SK-N-SH (cell line): ENCODE results near the gene LRRFIP2.

Experiments
- CHD2 ChIP-seq: fragments of 150-350 bp; IDR thresholded peaks from 2 replicates; pipeline ENCODE4 v1.6.1; 2018; ENCODE audit warnings: low read length; ENCODE audit not compliant: partially characterized antibody
- ELF1 ChIP-seq: IDR thresholded peaks from 2 replicates; pipeline ENCODE4 v1.4.0; 2012
- EP300 ChIP-seq, 2 experiments: IDR thresholded peaks; 2 replicates each; pipeline versions ENCODE4 v1.4.0 to v1.6.1; 2012; ENCODE audit warnings: borderline replicate concordance in 1 of 2, low read depth in 1 of 2, low read length in 1 of 2
- POLR2AphosphoS5 ChIP-seq: IDR thresholded peaks from 2 replicates; pipeline ENCODE4 v1.6.1; 2012; ENCODE audit warnings: low read depth, low read length
- RAD21 ChIP-seq: IDR thresholded peaks from 2 replicates; pipeline ENCODE4 v1.6.1; 2012; ENCODE audit warnings: mild to moderate bottlenecking, low read length
- RCOR1 ChIP-seq: fragments of 150-350 bp; IDR thresholded peaks from 2 replicates; pipeline ENCODE4 v1.6.1; 2017; ENCODE audit warnings: antibody characterized with exemption, low read length
- TAF1 ChIP-seq: IDR thresholded peaks from 2 replicates; pipeline ENCODE4 v1.6.1; 2012; ENCODE audit warnings: low read depth, mild to moderate bottlenecking, low read length, moderate library complexity, borderline replicate concordance
- YY1 ChIP-seq: IDR thresholded peaks from 2 replicates; pipeline ENCODE4 v1.4.0; 2012; ENCODE audit warnings: low read depth, mild to moderate bottlenecking
- TF ChIP-seq, protein P1 (sequence below): IDR thresholded peaks from 2 replicates; pipeline ENCODE4 v1.4.0; 2012; ENCODE audit warnings: low read depth
- TF ChIP-seq, protein P2 (sequence below): fragments of 150-350 bp; IDR thresholded peaks from 2 replicates; pipeline ENCODE4 v1.6.1; 2017; ENCODE audit warnings: antibody characterized with exemption, low read length, low read depth, borderline replicate concordance
- TF ChIP-seq, protein P3 (sequence below): fragments of 200-600 bp; sonication (generic); IDR thresholded peaks from 2 replicates; pipeline ENCODE4 v1.6.1; 2017; ENCODE audit warnings: antibody characterized with exemption, mild to moderate bottlenecking, moderate library complexity

DNA sequence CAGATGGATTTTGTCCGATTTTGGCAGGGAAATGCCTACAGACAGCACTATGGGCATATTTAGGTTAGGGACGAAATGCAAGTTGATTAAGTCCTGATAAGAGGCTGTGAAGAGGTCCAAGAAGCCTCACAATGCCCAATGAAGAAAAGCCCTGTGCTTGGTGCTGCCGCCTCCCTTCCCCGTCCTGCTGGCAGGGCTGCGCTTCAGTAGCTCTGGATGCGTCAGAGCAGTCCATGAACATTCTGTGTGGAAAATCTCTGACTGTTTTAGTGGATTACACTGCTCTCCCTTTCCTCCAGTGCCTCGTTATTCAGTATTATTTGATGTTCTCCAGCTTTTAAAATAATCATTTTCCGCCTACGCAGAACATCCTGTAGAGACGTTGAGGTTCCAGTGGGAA lies 141.4 kb downstream of the LRRFIP2 start:
- no peak for TF ChIP-seq TAF1
- TF ChIP-seq, protein P1, sequence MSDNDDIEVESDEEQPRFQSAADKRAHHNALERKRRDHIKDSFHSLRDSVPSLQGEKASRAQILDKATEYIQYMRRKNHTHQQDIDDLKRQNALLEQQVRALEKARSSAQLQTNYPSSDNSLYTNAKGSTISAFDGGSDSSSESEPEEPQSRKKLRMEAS = no peak
- no peak for TF ChIP-seq ELF1
- no peak for TF ChIP-seq EP300 (IDR thresholded peaks at IDR 0.05; ENCODE audit: borderline replicate concordance in 1 of 2, low read depth in 1 of 2, low read length in 1 of 2)
- TF ChIP-seq, protein P2, sequence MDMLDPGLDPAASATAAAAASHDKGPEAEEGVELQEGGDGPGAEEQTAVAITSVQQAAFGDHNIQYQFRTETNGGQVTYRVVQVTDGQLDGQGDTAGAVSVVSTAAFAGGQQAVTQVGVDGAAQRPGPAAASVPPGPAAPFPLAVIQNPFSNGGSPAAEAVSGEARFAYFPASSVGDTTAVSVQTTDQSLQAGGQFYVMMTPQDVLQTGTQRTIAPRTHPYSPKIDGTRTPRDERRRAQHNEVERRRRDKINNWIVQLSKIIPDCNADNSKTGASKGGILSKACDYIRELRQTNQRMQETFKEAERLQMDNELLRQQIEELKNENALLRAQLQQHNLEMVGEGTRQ = no peak
- TF ChIP-seq, protein P3, sequence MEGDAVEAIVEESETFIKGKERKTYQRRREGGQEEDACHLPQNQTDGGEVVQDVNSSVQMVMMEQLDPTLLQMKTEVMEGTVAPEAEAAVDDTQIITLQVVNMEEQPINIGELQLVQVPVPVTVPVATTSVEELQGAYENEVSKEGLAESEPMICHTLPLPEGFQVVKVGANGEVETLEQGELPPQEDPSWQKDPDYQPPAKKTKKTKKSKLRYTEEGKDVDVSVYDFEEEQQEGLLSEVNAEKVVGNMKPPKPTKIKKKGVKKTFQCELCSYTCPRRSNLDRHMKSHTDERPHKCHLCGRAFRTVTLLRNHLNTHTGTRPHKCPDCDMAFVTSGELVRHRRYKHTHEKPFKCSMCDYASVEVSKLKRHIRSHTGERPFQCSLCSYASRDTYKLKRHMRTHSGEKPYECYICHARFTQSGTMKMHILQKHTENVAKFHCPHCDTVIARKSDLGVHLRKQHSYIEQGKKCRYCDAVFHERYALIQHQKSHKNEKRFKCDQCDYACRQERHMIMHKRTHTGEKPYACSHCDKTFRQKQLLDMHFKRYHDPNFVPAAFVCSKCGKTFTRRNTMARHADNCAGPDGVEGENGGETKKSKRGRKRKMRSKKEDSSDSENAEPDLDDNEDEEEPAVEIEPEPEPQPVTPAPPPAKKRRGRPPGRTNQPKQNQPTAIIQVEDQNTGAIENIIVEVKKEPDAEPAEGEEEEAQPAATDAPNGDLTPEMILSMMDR = no peak
- TF ChIP-seq CHD2 = no peak
- TF ChIP-seq RAD21 = no peak
- TF ChIP-seq RCOR1 = no peak
- no peak for TF ChIP-seq YY1
- no peak for TF ChIP-seq POLR2AphosphoS5
